ENCODE data around the gene ZBTB3. TPM values are rescaled to one million over a fixed set of nuclear protein-coding genes. Genes with fewer than 3 reads are reported as not detected.

Gene ZBTB3
- total and polyA plus RNA-seq, 2 of the 13 experiments (the other 11 are each of a cell fraction or from before 2014, with no cell fraction given): 3.4 to 5.2 TPM

DNA sequence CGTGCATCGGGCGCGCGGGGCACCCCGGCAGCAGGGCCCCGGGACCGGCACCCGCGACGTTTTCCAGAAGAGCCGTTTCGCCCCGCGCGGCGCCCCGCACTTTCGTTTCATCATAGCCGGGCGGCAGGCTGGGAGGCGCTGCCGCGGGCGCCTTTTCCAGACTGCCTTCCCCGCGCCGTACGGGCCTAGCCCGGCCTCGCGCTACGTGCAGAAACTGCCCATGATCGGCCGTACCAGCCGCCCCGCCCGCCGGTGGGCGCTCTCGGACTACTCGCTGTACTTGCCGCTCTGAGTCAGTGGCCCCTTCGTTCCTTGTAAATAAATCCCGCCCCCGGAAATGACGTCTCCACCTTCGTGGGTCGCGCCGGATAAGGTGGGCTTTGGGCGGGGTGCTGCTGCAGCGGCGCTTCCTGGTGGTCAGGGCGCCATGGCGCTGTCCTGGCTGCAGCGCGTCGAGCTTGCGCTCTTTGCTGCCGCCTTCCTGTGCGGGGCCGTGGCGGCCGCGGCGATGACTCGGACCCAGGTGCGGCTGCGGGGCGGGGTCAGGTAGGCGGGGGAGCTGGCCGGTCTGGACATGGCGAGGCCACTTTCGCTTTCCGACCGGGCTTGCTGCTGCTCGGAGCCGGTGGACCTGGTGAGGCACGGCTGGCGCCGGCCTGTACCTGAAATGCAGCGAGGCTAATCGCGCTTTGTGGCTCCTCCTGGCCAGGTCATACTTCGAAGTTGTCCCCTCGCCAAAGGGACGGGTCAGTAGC, 33.2 kb upstream of the ZBTB3 start, which contains the start of gene TMEM179B (continued):
- TF ChIP-seq, protein P1, sequence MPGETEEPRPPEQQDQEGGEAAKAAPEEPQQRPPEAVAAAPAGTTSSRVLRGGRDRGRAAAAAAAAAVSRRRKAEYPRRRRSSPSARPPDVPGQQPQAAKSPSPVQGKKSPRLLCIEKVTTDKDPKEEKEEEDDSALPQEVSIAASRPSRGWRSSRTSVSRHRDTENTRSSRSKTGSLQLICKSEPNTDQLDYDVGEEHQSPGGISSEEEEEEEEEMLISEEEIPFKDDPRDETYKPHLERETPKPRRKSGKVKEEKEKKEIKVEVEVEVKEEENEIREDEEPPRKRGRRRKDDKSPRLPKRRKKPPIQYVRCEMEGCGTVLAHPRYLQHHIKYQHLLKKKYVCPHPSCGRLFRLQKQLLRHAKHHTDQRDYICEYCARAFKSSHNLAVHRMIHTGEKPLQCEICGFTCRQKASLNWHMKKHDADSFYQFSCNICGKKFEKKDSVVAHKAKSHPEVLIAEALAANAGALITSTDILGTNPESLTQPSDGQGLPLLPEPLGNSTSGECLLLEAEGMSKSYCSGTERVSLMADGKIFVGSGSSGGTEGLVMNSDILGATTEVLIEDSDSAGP (CRISPR knock-in tag; IDR thresholded peaks at IDR 0.05; ENCODE audit: borderline replicate concordance): peak; percentile 91
- TF ChIP-seq, protein P2, sequence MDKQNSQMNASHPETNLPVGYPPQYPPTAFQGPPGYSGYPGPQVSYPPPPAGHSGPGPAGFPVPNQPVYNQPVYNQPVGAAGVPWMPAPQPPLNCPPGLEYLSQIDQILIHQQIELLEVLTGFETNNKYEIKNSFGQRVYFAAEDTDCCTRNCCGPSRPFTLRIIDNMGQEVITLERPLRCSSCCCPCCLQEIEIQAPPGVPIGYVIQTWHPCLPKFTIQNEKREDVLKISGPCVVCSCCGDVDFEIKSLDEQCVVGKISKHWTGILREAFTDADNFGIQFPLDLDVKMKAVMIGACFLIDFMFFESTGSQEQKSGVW (CRISPR knock-in tag; IDR thresholded peaks at IDR 0.05; ENCODE audit: borderline replicate concordance): no peak
- TF ChIP-seq, protein P3, sequence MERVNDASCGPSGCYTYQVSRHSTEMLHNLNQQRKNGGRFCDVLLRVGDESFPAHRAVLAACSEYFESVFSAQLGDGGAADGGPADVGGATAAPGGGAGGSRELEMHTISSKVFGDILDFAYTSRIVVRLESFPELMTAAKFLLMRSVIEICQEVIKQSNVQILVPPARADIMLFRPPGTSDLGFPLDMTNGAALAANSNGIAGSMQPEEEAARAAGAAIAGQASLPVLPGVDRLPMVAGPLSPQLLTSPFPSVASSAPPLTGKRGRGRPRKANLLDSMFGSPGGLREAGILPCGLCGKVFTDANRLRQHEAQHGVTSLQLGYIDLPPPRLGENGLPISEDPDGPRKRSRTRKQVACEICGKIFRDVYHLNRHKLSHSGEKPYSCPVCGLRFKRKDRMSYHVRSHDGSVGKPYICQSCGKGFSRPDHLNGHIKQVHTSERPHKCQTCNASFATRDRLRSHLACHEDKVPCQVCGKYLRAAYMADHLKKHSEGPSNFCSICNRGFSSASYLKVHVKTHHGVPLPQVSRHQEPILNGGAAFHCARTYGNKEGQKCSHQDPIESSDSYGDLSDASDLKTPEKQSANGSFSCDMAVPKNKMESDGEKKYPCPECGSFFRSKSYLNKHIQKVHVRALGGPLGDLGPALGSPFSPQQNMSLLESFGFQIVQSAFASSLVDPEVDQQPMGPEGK (CRISPR knock-in tag; IDR thresholded peaks at IDR 0.05): peak; percentile 66
- TF ChIP-seq, protein P4, sequence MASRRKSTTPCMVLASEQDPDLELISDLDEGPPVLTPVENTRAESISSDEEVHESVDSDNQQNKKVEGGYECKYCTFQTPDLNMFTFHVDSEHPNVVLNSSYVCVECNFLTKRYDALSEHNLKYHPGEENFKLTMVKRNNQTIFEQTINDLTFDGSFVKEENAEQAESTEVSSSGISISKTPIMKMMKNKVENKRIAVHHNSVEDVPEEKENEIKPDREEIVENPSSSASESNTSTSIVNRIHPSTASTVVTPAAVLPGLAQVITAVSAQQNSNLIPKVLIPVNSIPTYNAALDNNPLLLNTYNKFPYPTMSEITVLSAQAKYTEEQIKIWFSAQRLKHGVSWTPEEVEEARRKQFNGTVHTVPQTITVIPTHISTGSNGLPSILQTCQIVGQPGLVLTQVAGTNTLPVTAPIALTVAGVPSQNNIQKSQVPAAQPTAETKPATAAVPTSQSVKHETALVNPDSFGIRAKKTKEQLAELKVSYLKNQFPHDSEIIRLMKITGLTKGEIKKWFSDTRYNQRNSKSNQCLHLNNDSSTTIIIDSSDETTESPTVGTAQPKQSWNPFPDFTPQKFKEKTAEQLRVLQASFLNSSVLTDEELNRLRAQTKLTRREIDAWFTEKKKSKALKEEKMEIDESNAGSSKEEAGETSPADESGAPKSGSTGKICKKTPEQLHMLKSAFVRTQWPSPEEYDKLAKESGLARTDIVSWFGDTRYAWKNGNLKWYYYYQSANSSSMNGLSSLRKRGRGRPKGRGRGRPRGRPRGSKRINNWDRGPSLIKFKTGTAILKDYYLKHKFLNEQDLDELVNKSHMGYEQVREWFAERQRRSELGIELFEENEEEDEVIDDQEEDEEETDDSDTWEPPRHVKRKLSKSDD (CRISPR knock-in tag; IDR thresholded peaks at IDR 0.05; ENCODE audit: low read depth): peak; percentile 81
- TF ChIP-seq ZNF720 (CRISPR knock-in tag; IDR thresholded peaks at IDR 0.05) (no peak), ZNF256 (CRISPR knock-in tag; conservative IDR thresholded peaks at IDR 0.05) (no peak), ZNF737 (CRISPR knock-in tag; IDR thresholded peaks at IDR 0.05; ENCODE audit: borderline replicate concordance) (no peak), JUNB (CRISPR knock-in tag; IDR thresholded peaks at IDR 0.05; ENCODE audit: borderline replicate concordance) (no peak), SMAD1 (CRISPR knock-in tag; IDR thresholded peaks at IDR 0.05; ENCODE audit: borderline replicate concordance, low read depth) (no peak), ZNF124 (CRISPR knock-in tag; IDR thresholded peaks at IDR 0.05) (peak; percentile 80; the same call in 1 of the 2 replicates), NKX3-1 (CRISPR knock-in tag; IDR thresholded peaks at IDR 0.05) (peak; percentile 59; the same call in 1 of the 2 replicates), RBFOX2 (IDR thresholded peaks at IDR 0.05; ENCODE audit: low read depth, low read length) (peak; percentile 97)
- TF ChIP-seq, protein P5, sequence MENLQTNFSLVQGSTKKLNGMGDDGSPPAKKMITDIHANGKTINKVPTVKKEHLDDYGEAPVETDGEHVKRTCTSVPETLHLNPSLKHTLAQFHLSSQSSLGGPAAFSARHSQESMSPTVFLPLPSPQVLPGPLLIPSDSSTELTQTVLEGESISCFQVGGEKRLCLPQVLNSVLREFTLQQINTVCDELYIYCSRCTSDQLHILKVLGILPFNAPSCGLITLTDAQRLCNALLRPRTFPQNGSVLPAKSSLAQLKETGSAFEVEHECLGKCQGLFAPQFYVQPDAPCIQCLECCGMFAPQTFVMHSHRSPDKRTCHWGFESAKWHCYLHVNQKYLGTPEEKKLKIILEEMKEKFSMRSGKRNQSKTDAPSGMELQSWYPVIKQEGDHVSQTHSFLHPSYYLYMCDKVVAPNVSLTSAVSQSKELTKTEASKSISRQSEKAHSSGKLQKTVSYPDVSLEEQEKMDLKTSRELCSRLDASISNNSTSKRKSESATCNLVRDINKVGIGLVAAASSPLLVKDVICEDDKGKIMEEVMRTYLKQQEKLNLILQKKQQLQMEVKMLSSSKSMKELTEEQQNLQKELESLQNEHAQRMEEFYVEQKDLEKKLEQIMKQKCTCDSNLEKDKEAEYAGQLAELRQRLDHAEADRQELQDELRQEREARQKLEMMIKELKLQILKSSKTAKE (CRISPR knock-in tag; IDR thresholded peaks at IDR 0.05; ENCODE audit: borderline replicate concordance): 0 out of 2 replicates have a peak, but pooled peaks have one; percentile 5
- TF ChIP-seq, protein P6, sequence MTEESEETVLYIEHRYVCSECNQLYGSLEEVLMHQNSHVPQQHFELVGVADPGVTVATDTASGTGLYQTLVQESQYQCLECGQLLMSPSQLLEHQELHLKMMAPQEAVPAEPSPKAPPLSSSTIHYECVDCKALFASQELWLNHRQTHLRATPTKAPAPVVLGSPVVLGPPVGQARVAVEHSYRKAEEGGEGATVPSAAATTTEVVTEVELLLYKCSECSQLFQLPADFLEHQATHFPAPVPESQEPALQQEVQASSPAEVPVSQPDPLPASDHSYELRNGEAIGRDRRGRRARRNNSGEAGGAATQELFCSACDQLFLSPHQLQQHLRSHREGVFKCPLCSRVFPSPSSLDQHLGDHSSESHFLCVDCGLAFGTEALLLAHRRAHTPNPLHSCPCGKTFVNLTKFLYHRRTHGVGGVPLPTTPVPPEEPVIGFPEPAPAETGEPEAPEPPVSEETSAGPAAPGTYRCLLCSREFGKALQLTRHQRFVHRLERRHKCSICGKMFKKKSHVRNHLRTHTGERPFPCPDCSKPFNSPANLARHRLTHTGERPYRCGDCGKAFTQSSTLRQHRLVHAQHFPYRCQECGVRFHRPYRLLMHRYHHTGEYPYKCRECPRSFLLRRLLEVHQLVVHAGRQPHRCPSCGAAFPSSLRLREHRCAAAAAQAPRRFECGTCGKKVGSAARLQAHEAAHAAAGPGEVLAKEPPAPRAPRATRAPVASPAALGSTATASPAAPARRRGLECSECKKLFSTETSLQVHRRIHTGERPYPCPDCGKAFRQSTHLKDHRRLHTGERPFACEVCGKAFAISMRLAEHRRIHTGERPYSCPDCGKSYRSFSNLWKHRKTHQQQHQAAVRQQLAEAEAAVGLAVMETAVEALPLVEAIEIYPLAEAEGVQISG (CRISPR knock-in tag; IDR thresholded peaks at IDR 0.05): peak; percentile 97
